Osteocyte (in vitro differentiated cells): ENCODE results near the gene NDUFA11. TPM values are rescaled to one million over a fixed set of nuclear protein-coding genes. Genes with fewer than 3 reads are reported as not detected.

Source experiments
- DNase-seq: peaks from one replicate; pipeline ENCODE4 v3.0.0; 2021; ENCODE audit warnings: mixed read lengths; ENCODE audit not compliant: unreplicated experiment; ENCODE audit errors: extremely low spot score
- H3K27ac Mint-ChIP-seq: one replicate; pipeline ENCODE4 v1.8.0; 2021; ENCODE audit warnings: mild to moderate bottlenecking, mixed read lengths; ENCODE audit not compliant: unreplicated experiment
- H3K27me3 Mint-ChIP-seq: one replicate; pipeline ENCODE4 v1.8.0; 2021; ENCODE audit warnings: mixed read lengths; ENCODE audit not compliant: unreplicated experiment
- H3K36me3 Mint-ChIP-seq: one replicate; pipeline ENCODE4 v1.8.0; 2021; ENCODE audit warnings: mixed read lengths; ENCODE audit not compliant: unreplicated experiment
- H3K4me1 Mint-ChIP-seq: one replicate; pipeline ENCODE4 v1.8.0; 2021; ENCODE audit warnings: mixed read lengths; ENCODE audit not compliant: unreplicated experiment
- H3K4me3 Mint-ChIP-seq: one replicate; pipeline ENCODE4 v1.8.0; 2021; ENCODE audit warnings: mild to moderate bottlenecking, moderate library complexity, mixed read lengths; ENCODE audit not compliant: unreplicated experiment
- H3K9me3 Mint-ChIP-seq: one replicate; pipeline ENCODE4 v1.8.0; 2021; ENCODE audit warnings: mixed read lengths; ENCODE audit not compliant: unreplicated experiment
- total RNA-seq: library from RNA; stranded (reverse); gene quantifications from 2 replicates; pipeline ENCODE4 v1.2.1, GENCODE V29; 2021
- TF ChIP-seq, protein P1 (sequence below): fragments of 200-600 bp; sonication (generic); IDR thresholded peaks from 2 replicates; pipeline ENCODE4 v1.5.0; 2021; ENCODE audit warnings: antibody characterized with exemption, mild to moderate bottlenecking, moderate library complexity

Gene NDUFA11
- total RNA-seq, 1 donor from 2014 or later: 259 TPM

DNA sequence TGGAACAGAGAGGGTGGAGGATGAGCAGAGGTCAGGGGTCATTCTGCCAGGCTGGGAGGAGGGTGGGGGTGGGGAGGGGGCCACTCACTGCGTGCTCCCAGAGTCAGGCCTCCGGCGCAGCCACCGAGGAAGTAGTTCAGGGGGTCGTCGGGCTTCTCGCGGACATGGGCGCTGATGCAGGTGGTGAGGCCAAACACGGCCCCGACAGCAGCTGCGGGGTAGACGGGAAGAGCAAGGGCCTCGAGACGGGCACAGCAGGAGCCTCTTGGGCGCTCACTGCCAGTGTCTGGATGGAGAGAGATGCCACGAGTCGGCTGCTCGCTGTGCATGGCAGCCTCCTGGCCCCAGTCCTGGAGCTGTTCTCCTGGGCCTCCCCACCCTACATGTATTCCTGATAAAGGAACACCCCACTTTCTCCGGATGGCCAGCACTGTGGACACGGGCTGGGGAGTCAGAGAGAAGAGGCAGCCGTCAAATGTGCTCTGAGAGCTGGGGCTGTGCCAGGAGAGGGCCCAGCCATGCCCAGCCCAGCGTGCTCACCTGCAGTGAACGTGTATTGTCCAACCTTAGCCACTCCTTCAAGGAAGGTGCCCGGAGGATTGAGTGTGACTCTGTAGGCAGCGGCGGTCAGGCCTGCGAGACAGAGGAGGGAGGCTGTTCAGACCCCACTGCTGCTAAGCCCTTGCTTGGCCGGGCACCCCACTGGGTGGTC lies 7.1 kb downstream of the NDUFA11 start:
- no peak overlapping the region for H3K4me3 Mint-ChIP-seq

DNA sequence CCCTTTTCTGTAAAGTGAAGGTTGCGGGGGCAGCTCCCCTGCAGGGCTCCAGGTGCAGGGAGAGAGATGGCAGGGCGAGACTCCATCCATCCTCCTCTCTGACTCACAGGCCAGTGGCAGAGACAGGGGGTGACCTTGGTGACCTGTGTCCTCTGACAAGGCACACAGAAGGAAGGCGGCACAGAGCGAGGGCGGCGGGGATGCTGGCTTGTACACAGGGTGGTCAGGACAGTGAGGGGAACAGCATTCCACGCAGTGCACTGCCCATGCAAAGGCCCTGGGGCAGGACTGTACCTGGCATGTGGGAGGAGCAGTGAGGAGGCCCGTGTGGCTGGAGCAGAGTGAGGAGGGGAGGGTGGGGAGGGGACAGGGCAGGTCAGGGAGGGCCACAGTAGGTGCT lies 7.7 kb downstream of the NDUFA11 start:
- H3K36me3 Mint-ChIP-seq: peaks cover 5% of the 10 kb centered on the region
- no peak overlapping the region for H3K4me3 Mint-ChIP-seq
- peaks cover under 1% of the 10 kb centered on the region for H3K4me1 Mint-ChIP-seq
- no peak overlapping the region for H3K27ac Mint-ChIP-seq
- H3K27me3 Mint-ChIP-seq: no peaks in the 10 kb centered on the region
- no peak for DNase-seq
- no peaks in the 10 kb centered on the region for H3K9me3 Mint-ChIP-seq
- TF ChIP-seq, protein P1, sequence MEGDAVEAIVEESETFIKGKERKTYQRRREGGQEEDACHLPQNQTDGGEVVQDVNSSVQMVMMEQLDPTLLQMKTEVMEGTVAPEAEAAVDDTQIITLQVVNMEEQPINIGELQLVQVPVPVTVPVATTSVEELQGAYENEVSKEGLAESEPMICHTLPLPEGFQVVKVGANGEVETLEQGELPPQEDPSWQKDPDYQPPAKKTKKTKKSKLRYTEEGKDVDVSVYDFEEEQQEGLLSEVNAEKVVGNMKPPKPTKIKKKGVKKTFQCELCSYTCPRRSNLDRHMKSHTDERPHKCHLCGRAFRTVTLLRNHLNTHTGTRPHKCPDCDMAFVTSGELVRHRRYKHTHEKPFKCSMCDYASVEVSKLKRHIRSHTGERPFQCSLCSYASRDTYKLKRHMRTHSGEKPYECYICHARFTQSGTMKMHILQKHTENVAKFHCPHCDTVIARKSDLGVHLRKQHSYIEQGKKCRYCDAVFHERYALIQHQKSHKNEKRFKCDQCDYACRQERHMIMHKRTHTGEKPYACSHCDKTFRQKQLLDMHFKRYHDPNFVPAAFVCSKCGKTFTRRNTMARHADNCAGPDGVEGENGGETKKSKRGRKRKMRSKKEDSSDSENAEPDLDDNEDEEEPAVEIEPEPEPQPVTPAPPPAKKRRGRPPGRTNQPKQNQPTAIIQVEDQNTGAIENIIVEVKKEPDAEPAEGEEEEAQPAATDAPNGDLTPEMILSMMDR: no peak

More for the DNA sequence above, 7.1 kb downstream of the NDUFA11 start:
- Mint-ChIP-seq H3K27me3 (no peaks in the 10 kb centered on the region), H3K27ac (no peak overlapping the region), H3K4me1 (peaks cover 6% of the 10 kb centered on the region), H3K36me3 (peaks cover 10% of the 10 kb centered on the region), H3K9me3 (no peaks in the 10 kb centered on the region)
- TF ChIP-seq, protein P1: no peak
- DNase-seq: no peak

DNA sequence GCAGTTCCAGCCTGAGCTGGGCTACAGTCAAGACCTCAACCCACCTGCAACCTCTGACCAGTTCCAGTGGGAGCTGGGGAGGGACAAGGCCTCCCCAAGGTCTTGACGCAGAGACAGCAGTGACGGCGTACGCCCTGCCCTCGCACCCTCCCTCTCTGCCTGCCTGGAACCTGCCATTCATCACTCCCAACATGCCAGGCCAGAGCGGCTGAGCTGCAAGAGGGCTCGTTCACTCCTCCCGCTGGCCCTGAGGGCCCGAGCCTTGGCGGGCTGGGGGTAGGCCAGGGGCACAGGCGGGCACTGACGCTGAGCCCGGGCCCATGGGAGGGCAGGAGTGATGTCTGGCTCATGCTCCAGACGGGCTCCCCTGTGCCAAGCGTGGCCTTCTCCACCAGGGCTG lies 8.2 kb downstream of the NDUFA11 start:
- Mint-ChIP-seq H3K4me3 (no peak overlapping the region), H3K4me1 (no peaks in the 10 kb centered on the region), H3K27me3 (no peaks in the 10 kb centered on the region), H3K36me3 (peaks cover 5% of the 10 kb centered on the region), H3K9me3 (no peaks in the 10 kb centered on the region), H3K27ac (no peak overlapping the region)
- TF ChIP-seq, protein P1: no peak
- no peak for DNase-seq

DNA sequence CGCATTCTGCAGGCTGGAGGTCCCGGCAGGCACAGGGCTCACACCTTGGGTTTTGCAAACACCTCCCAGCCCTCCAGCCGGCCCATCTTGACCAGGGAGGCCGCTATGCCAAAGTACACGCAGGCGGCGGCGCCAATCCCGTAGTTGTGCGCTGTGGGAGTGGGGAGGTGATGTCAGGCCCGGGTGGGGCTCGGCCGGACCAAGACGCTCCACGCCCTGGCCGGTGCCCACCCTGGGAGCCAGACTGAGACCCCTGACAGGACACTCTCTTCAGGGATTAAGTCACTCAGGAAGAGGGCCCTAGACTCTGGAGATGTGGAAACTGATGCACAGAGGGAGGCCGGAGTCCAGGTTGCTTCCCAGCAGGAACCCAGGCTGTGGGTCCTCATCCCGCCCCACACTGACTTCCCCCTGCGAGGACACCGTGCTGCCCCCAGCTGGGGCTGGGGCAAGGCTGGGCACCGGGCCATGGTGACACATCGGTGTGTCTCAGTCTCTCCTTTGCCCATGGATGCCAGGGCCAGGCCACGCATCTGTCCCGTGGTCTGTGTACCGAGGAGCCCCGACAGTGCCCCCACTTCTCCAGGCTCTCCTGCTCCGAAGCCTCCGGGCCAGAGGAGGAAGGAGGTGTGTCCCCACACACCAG lies 8.8 kb downstream of the NDUFA11 start:
- H3K9me3 Mint-ChIP-seq: no peaks in the 10 kb centered on the region
- TF ChIP-seq, protein P1: no peak
- DNase-seq: no peak
- no peaks in the 10 kb centered on the region for H3K4me1 Mint-ChIP-seq
- H3K4me3 Mint-ChIP-seq: no peak overlapping the region
- peaks cover 2% of the 10 kb centered on the region for H3K36me3 Mint-ChIP-seq
- H3K27ac Mint-ChIP-seq: no peak overlapping the region
- no peaks in the 10 kb centered on the region for H3K27me3 Mint-ChIP-seq

DNA sequence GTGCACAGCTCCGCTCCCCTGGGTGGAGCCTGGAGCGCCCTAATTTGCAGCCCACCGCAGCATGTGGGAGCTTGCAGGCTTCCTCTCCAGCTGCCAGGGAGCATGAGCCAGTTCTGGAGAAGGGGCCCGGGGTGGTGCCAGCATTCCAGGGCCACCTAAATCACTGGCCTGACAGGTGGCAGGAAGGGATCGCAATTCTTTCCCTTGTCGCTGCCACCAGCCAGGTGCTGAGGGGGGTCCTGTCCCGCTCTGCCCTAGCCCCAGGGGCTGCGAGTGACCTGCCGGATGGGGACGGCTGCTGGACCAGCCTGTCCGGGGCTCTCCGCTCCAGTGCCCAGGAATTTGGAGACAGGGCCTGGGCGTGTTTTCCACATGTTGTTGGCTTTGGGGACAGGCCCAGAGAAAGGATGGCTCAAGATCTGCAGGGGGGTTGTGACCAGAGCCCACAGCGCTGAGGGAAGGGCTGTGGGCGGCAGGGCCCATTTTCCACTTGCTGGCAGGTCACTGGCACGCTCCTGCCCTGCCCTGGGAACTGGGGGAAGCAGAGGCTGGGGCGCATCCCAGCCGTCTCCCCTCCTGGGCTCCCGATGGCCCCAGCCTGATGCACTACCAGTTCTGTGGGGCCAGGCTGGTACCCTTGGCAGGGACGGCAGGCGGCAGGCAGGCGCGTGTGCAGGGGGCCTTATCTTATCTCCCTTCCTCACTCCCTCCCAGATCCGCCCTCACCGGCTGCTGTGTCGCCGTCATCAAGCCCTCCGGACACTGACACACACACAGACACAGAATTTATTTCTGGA lies 9.5 kb downstream of the NDUFA11 start:
- Mint-ChIP-seq H3K4me3 (no peak overlapping the region), H3K27ac (no peak overlapping the region), H3K4me1 (no peaks in the 10 kb centered on the region), H3K9me3 (no peaks in the 10 kb centered on the region), H3K27me3 (no peaks in the 10 kb centered on the region), H3K36me3 (peaks cover 2% of the 10 kb centered on the region)
- TF ChIP-seq, protein P1: no peak
- no peak for DNase-seq
